Astrocyte of the spinal cord (primary cell): ENCODE results near the gene FKRP.

Experiments
- DNase-seq: peaks from one replicate; pipeline ENCODE4 v3.0.0; 2011; ENCODE audit warnings: low read depth, low spot score
- H3K4me3 ChIP-seq: 2 replicates; pipeline ENCODE4 v1.5.1; 2011; ENCODE audit warnings: low read depth, mild to moderate bottlenecking, low read length, moderate library complexity
- in situ Hi-C: cut with HindIII; loops from 2 replicates; pipeline ENCODE4 v1.10.0; 2017; ENCODE audit warnings: low sequenced_read_pairs
- TF ChIP-seq, protein P1 (sequence below): IDR thresholded peaks from 2 replicates; pipeline ENCODE4 v1.5.1; 2012; ENCODE audit warnings: low read depth, mild to moderate bottlenecking, low read length, inconsistent platforms

FKRP gene, protein sequence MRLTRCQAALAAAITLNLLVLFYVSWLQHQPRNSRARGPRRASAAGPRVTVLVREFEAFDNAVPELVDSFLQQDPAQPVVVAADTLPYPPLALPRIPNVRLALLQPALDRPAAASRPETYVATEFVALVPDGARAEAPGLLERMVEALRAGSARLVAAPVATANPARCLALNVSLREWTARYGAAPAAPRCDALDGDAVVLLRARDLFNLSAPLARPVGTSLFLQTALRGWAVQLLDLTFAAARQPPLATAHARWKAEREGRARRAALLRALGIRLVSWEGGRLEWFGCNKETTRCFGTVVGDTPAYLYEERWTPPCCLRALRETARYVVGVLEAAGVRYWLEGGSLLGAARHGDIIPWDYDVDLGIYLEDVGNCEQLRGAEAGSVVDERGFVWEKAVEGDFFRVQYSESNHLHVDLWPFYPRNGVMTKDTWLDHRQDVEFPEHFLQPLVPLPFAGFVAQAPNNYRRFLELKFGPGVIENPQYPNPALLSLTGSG

DNA sequence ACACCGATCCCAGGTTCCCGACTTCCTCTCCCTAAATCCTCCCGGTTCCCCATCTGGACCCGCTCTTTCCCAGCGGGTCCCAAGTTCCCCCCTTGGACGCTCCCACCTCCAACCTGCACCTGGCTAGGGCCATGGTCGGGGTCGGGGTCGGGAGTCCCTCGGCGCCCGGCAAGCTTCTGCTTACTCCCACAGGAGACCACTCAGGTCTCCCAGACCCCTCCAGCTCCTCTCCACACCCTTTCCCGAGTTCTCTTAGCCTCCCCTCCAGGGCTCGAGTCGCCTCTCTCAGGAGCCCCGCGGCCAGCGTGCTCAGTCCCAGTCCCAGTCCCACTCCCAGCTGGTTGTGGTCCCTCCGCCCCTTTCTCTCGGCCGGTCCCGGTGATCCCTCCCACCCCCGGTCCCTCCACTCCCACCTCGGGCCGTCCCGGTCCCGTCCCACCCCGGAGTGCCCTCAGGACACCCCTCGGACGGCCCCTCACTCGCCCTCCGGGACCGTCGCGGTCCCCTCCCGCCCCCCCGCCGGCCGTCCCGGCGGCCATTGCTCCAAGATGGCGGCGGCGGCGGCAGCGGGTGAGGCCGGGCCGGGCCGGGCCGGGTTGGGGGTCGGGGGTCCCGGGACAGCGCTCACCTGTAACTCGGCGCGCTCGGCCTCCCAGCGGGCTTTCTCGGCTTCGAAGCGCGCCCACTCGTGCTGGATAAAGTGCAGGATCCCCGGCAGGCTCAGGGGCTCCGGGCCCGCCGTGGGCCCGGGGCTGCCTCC is at the start of gene FKRP:
TSS of gene FKRP (plus strand) at position 537 of the 760 bp plus-strand sequence. CDS start 9,394 bp downstream, outside the sequence.
- DNase-seq = no peak

DNA sequence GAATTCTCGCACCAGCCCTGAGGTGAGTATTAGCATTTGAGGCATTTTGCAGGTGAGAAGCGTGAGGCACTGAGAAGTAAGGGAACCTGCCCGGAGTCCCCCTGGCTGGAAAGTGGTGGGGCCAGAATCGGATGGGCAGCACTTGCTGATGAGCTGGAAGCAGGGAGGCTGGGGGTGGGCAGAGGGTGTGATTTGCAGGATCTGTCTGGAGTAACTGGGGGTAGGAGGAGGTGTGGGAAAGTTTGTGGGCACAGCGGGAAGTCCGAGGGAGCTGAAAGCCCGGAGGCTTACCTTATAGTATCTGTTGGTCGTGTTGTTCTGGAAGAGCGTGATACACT is 49.0 kb upstream of the FKRP start:
- TF ChIP-seq, protein P1, sequence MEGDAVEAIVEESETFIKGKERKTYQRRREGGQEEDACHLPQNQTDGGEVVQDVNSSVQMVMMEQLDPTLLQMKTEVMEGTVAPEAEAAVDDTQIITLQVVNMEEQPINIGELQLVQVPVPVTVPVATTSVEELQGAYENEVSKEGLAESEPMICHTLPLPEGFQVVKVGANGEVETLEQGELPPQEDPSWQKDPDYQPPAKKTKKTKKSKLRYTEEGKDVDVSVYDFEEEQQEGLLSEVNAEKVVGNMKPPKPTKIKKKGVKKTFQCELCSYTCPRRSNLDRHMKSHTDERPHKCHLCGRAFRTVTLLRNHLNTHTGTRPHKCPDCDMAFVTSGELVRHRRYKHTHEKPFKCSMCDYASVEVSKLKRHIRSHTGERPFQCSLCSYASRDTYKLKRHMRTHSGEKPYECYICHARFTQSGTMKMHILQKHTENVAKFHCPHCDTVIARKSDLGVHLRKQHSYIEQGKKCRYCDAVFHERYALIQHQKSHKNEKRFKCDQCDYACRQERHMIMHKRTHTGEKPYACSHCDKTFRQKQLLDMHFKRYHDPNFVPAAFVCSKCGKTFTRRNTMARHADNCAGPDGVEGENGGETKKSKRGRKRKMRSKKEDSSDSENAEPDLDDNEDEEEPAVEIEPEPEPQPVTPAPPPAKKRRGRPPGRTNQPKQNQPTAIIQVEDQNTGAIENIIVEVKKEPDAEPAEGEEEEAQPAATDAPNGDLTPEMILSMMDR = no peak
- in situ Hi-C loops = no loop called here
- H3K4me3 ChIP-seq = no peak overlapping the region
- no peak for DNase-seq

More for the DNA sequence above, at the start of gene FKRP:
- TF ChIP-seq, protein P1 = no peak
- H3K4me3 ChIP-seq = peak within 1 kb of the TSS; percentile 97
- in situ Hi-C loops = no loop called here

DNA sequence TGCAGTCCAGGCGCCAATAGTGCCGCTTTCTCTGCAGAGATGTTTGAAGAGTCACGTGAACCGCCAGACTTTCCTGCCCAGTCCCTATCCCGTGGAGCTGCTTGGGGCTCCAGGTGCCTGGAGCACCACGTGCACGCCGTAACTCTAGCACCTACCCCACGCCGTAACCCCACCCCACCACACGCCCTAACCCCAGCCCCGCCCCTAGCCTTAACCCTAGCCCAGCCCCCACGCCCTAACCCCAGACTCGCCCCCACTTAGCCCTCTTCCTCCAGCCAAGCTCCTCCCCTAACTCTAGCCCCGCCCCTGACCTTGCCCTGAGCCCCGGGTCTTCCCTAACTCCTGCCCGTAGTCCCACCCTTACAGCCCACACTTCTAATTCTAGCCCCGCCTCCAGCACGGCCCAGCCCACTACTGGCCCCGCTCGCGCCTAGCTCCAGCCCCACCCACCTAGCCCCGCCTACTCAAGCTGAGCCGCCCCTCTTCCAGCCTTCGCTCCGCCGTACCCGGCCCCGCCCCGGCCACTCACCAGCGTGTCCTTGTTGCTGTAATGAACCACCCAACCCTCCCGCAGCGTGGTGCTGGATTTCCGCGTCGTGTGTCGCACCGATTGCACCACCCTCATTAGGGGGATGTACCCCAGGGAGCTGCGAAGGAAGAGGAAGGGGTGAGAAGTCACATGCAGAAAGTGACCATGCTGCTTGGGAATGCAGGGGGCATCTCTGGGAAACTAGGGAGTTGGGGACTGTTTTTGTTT is 48.5 kb upstream of the FKRP start:
- no peak overlapping the region for H3K4me3 ChIP-seq
- in situ Hi-C loops = no loop called here
- TF ChIP-seq, protein P1 = no peak
- peak; percentile 72 for DNase-seq

DNA sequence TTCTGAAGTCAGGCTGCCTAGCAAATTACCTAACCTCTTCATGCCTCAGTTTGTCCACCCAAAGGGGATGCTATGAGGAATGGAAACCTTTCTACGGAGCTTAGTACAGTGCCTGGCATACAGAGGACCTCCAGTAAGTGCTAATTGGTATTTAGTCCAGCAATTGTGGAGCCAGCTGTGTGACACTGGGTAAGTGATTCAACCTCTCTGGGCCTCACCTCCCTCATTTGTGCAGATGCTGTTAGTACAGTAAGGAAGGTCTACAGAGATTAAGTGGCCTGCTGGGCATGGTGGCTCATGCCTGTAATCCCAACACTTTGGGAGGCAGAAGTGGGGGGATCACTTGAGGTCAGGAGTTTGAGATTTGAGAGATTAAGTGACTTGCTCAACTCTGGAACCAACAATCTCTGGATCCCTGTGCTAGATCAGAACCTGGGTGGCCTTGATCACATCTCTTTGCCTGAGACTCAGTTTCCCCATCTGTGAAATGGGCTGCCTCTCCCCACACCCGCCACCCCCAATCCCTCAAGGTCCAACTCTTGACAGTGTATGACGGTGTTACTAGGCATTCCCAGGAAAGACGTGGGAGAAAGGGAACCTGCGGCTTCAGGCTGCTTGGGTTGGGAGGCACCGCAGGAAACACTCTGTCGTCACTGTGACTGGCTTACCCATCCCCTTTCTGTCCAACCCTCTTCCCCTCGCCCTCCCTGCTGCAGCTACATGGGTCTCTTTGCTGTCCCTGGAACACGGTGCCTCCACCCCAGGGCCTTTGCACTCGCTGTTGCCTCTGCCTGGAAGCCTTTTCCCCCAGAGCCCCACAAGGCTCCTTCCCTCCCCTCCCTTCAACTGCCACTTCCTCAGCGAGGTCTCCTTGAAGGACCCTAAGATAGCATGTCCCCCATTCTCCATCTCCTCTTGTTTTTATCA is 47.2 kb upstream of the FKRP start:
- in situ Hi-C loops = no loop called here
- TF ChIP-seq, protein P1 = no peak

DNA sequence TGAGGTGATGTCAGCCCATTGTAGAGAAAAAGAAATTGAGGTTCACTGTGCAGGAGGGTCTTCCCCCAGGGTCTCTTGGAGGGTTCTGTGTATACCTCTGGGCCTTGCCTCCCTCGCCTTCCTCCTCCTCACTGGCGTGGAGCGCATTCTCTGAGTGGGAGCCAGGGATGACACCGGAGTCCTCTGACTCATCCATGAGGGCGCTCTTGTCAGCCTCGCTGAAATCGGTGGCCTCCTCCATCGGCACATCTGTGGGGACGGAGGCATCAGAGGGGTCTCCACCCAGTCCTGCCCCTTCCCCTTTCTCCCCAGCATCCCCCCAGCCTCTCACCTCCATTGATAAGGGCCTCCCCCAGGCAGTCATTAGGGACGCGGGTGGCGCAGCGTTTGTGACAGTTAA is 45.2 kb upstream of the FKRP start:
- TF ChIP-seq, protein P1 = no peak
- no peak for DNase-seq
- in situ Hi-C loops = no loop called here
- H3K4me3 ChIP-seq = no peak overlapping the region

More for the DNA sequence above, 47.2 kb upstream of the FKRP start:
- no peak overlapping the region for H3K4me3 ChIP-seq
- no peak for DNase-seq
